PC-9 (cell line): ENCODE measurements around the gene CTDSP2. TPM values are rescaled to one million over a fixed set of nuclear protein-coding genes. Genes with fewer than 3 reads are reported as not detected.

Experiments used
- BruUV-seq: library from RNA; stranded (reverse); fragments of 400-500 nt; replicated peaks from 2 replicates; lab custom pipeline; 2021; lab: Mats Ljungman, UMichigan
- CTCF ChIA-PET: fragments of 300-600 bp; sonication (Branson Sonifier 250); formaldehyde crosslinking; loops from one replicate; lab custom pipeline; 2022; ENCODE audit warnings: antibody characterized with exemption; lab: Charles Lee
- POLR2A ChIA-PET: fragments of 300-600 bp; sonication (Branson Sonifier 250); formaldehyde crosslinking; loops from one replicate; lab custom pipeline; 2022; ENCODE audit warnings: antibody characterized with exemption; ENCODE audit not compliant: unreplicated experiment; lab: Charles Lee
- DNase-seq, 2 experiments: peaks; one replicate each; pipeline versions ENCODE4 v3.0.0 to v3.0.0-alpha.2; 2015 to 2022; ENCODE audit warnings: mixed read lengths in 1 of 2
- H2AFZ ChIP-seq: fragments of 200-600 bp; sonication (generic); 2 replicates; pipeline ENCODE4 v1.8.1; 2017; ENCODE audit warnings: antibody characterized with exemption
- H3F3A ChIP-seq: fragments of 200-600 bp; sonication (generic); 2 replicates; pipeline ENCODE4 v1.8.1; 2017; ENCODE audit warnings: antibody characterized with exemption, mild to moderate bottlenecking, low read depth; ENCODE audit not compliant: insufficient read depth
- H3K27ac ChIP-seq: fragments of 200-600 bp; sonication (generic); 2 replicates; pipeline ENCODE4 v1.6.1; 2016; ENCODE audit warnings: mixed run types
- H3K27me3 ChIP-seq: fragments of 200-600 bp; sonication (generic); 2 replicates; pipeline ENCODE4 v1.6.1; 2016; ENCODE audit warnings: low read depth, mixed run types; ENCODE audit not compliant: insufficient read depth
- H3K36me3 ChIP-seq: fragments of 200-600 bp; sonication (generic); 2 replicates; pipeline ENCODE4 v1.6.1; 2016; ENCODE audit warnings: low read depth, mixed run types
- H3K4me1 ChIP-seq: fragments of 200-600 bp; sonication (generic); replicated peaks from 2 replicates; pipeline ENCODE4 v1.6.1; 2016; ENCODE audit warnings: mixed run types; ENCODE audit not compliant: insufficient read depth
- H3K4me2 ChIP-seq: fragments of 200-600 bp; sonication (generic); 2 replicates; pipeline ENCODE4 v1.6.1; 2017; ENCODE audit warnings: mixed run types
- H3K4me3 ChIP-seq: fragments of 200-600 bp; sonication (generic); 2 replicates; pipeline ENCODE4 v1.6.1; 2016; ENCODE audit warnings: mixed run types
- H3K79me2 ChIP-seq: fragments of 200-600 bp; sonication (generic); 2 replicates; pipeline ENCODE4 v1.6.1; 2017; ENCODE audit warnings: low read depth, mixed run types
- H3K9me2 ChIP-seq: fragments of 200-600 bp; sonication (generic); 2 replicates; pipeline ENCODE4 v1.8.1; 2017; ENCODE audit warnings: mild to moderate bottlenecking; ENCODE audit not compliant: insufficient read depth
- H3K9me3 ChIP-seq: fragments of 200-600 bp; sonication (generic); 2 replicates; pipeline ENCODE4 v1.8.1; 2016; ENCODE audit warnings: low read depth; ENCODE audit not compliant: insufficient read depth
- H4K20me1 ChIP-seq: fragments of 200-600 bp; sonication (generic); 2 replicates; pipeline ENCODE4 v1.8.1; 2017; ENCODE audit not compliant: insufficient read depth
- EZH2 ChIP-seq: fragments of 200-600 bp; sonication (generic); IDR thresholded peaks from 2 replicates; pipeline ENCODE4 v1.8.0; 2017; ENCODE audit warnings: antibody characterized with exemption, low read depth
- intact Hi-C: fragments of 100-400 bp; cut with micrococcal nuclease; formaldehyde crosslinking; loops from one replicate; pipeline ENCODE4 v1.10.0; 2022; ENCODE audit not compliant: unreplicated experiment
- total RNA-seq: library from RNA; stranded (reverse); gene quantifications from 2 replicates; pipeline ENCODE4 v1.2.3, GENCODE V29; 2021
- TF ChIP-seq, protein P1 (sequence below): fragments of 200-600 bp; sonication (generic); conservative IDR thresholded peaks from 2 replicates; pipeline ENCODE4 v1.6.1; 2017; ENCODE audit warnings: mixed run types, antibody characterized with exemption, mild to moderate bottlenecking, moderate library complexity

Gene CTDSP2
- total RNA-seq, 1 experiment from 2014 or later: 102 TPM

DNA sequence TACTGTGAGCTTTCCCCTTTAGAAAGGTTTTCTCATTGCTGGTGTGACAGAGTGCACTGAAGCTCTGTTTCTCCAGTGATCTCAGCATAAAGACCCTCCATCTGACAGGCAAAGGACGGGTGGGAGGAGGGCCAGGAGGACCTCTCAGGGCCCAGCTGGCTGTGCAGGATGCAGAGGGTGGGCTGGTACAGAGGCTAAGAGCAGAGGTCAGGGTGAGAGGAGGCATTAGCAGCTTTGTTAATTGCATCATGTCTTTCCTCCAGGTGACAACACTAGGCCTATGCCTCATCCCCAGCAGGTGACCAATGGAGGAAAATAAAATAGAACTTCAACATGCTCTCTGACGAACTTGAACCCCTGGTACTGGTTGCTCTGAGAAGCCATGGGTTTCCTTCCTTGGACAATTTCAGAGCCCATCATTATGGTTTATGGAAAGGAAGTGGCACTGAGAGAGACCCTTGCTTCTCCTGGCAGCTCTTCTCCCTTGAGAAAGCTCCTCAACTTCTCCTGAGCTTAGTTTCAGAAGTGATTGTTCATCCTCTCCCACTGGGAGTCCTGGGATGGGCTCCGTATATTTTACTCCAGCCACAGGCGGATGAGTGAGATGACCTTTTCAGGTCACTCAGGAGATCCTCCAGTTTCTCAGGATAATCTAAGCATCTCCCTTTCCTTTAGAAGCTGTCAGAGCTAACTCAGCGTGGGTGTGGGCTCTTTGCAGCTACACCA, 49.0 kb upstream of the CTDSP2 start:
- Histone ChIP-seq H3K79me2 (no peaks in the 10 kb centered on the region), H3K36me3 (no peaks in the 10 kb centered on the region), H3K9me3 (no peaks in the 10 kb centered on the region), H2AFZ (no peak overlapping the region), H3K4me2 (peak overlapping the region; percentile 92), H3F3A (peaks cover 29% of the 10 kb centered on the region), H3K4me3 (peak overlapping the region; percentile 65; the same call in 1 of the 2 replicates), H3K27ac (no peak overlapping the region), H3K9me2 (no peaks in the 10 kb centered on the region), H3K27me3 (no peaks in the 10 kb centered on the region), H3K4me1 (peaks cover 66% of the 10 kb centered on the region), H4K20me1 (no peaks in the 10 kb centered on the region)
- DNase-seq: no peak
- intact Hi-C loops: loop anchor here (2.0 kb wide), 2 partner anchors 49 to 65 kb away; partner anchors contain the start of gene CTDSP2
- ChIA-PET POLR2A (no interaction called here), CTCF (interaction anchor here (1.1 kb wide), 1 partner anchor 123 kb away, joined by 4 read pairs; the partner anchor contains the start of genes EEF1AKMT3 and METTL1)
- BruUV-seq: no TSS peak
- TF ChIP-seq EZH2: no peak
- TF ChIP-seq, protein P1, sequence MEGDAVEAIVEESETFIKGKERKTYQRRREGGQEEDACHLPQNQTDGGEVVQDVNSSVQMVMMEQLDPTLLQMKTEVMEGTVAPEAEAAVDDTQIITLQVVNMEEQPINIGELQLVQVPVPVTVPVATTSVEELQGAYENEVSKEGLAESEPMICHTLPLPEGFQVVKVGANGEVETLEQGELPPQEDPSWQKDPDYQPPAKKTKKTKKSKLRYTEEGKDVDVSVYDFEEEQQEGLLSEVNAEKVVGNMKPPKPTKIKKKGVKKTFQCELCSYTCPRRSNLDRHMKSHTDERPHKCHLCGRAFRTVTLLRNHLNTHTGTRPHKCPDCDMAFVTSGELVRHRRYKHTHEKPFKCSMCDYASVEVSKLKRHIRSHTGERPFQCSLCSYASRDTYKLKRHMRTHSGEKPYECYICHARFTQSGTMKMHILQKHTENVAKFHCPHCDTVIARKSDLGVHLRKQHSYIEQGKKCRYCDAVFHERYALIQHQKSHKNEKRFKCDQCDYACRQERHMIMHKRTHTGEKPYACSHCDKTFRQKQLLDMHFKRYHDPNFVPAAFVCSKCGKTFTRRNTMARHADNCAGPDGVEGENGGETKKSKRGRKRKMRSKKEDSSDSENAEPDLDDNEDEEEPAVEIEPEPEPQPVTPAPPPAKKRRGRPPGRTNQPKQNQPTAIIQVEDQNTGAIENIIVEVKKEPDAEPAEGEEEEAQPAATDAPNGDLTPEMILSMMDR: no peak

DNA sequence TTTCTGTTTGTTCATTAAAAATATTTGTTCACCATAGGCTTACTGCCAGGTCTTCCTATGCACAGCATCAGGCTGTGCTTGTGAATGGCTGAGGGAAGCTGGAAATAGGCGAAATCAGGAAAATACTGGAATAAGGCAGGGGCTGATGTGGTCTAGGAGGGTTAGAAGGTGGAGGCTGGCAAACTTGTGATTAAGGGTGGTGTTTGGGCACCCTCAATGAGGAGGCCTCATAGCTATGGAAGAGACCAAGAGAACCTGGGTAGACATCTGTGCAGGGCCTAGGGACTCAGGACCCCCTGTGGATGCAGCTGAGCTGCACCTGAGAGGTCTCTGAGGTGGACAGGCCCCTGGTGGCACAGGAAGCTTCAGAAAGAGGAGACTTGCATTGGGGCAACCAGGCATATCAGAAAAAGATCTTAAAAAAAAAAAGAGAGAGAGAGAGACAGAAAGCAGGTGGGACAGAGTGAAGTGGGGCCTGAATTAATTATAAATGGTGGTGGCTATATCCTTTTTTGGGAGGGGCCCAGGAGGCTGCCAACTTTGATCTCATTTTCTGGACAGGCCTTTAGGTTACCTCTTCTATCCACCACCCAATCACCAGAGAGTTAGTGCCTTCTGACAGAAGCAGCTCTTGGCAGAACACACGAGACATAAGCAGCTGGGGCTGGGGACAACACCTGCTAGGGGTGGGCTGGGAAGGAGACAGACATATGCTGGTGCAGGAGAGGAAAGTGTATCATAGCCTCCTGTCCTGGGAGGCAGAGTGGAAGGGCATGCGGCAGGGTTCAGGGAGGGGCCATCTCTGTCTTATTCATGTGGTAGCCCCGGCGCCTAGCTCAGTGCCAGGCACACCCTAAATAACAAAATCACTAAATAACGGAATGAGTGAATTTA, 48.1 kb upstream of the CTDSP2 start:
- peaks cover 75% of the 10 kb centered on the region for H3K4me1 ChIP-seq
- no peak for DNase-seq
- CTCF ChIA-PET: interaction anchor here (0.6 to 1.1 kb wide), 3 partner anchors 20 to 629 kb away, joined by 3 to 4 read pairs (median 4); partner anchors contain the start of genes EEF1AKMT3 and METTL1
- H3K4me3 ChIP-seq: no peak overlapping the region
- BruUV-seq: no TSS peak
- H3K36me3 ChIP-seq: no peaks in the 10 kb centered on the region
- no peaks in the 10 kb centered on the region for H3K9me3 ChIP-seq
- no peak for TF ChIP-seq EZH2
- TF ChIP-seq, protein P1: no peak
- no peaks in the 10 kb centered on the region for H3K27me3 ChIP-seq
- H2AFZ ChIP-seq: no peak overlapping the region; the same call in 1 of the 2 replicates
- H3K79me2 ChIP-seq: no peaks in the 10 kb centered on the region
- intact Hi-C loops: no loop called here
- peaks cover 36% of the 10 kb centered on the region for H3F3A ChIP-seq
- H3K27ac ChIP-seq: no peak overlapping the region
- H4K20me1 ChIP-seq: no peaks in the 10 kb centered on the region
- POLR2A ChIA-PET: no interaction called here
- no peak overlapping the region for H3K4me2 ChIP-seq
- H3K9me2 ChIP-seq: no peaks in the 10 kb centered on the region
